Activated naive CD4-positive, alpha-beta T cell treated with anti-CD3 and anti-CD28 coated beads, Interleukin-2, amount 50 U/mL, for 72 hours (primary cell): ENCODE results near the gene CADM2. TPM values are rescaled to one million over a fixed set of nuclear protein-coding genes. Genes with fewer than 3 reads are reported as not detected.

Source experiments
- ATAC-seq, 2 donors: fragments of 150-1000 bp; cut with Tn5 transposase; 2 replicates each; pipeline ENCODE4 v1.10.0; 2021; ENCODE audit warnings: mild to moderate bottlenecking in 2 of 2, moderate library complexity in 2 of 2
- DNase-seq, 2 donors: peaks; one replicate each; pipeline ENCODE4 v3.0.0; 2021 to 2022; ENCODE audit warnings: low spot score in 2 of 2
- H3K27ac Mint-ChIP-seq, 2 donors: one replicate each; pipeline ENCODE4 v1.8.0; 2022; ENCODE audit warnings: mild to moderate bottlenecking in 2 of 2, mixed read lengths in 2 of 2
- H3K36me3 Mint-ChIP-seq, 2 donors: one replicate each; pipeline ENCODE4 v1.8.0; 2022; ENCODE audit warnings: mixed read lengths in 2 of 2
- H3K9me3 Mint-ChIP-seq, 2 donors: one replicate each; pipeline ENCODE4 v1.8.0; 2022; ENCODE audit warnings: mixed read lengths in 2 of 2
- total RNA-seq, 2 donors: library from RNA; stranded (reverse); gene quantifications; one replicate each; pipeline ENCODE4 v1.2.3, GENCODE V29; 2022

CADM2 gene
- total RNA-seq, 2 donors from 2014 or later, result not detected

DNA sequence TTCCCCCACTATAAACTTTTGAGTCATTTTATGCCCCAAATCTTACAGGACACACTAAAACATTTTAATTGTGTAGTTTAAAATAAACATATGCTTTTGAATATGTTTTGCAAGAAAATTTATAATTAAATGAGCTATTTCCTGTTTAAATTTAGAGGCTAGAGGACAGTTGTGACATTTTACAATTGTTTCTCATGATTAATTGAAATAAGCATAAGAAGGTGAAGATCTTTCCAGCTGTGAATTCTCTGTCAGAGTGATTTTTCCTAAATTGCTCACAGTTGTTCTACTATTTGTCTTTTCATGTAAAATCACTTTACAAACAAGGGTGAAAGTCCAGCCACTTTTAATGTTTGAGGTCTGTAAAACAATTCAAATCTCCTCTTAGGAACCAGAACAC lies 892.3 kb downstream of the CADM2 start:
- DNase-seq, result no peak
- Mint-ChIP-seq H3K27ac (no peak overlapping the region), H3K36me3 (no peaks in the 10 kb centered on the region), H3K9me3 (peaks cover 5 to 12% of the 10 kb centered on the region in 2 donors)
- ATAC-seq, result no peak

GRCh38 chr3:85853805-85854204 lies 895.0 kb downstream of the CADM2 start:
- no peak for ATAC-seq
- Mint-ChIP-seq H3K36me3 (no peaks in the 10 kb centered on the region), H3K27ac (no peak overlapping the region), H3K9me3 (peaks cover 5 to 12% of the 10 kb centered on the region in 2 donors)
- no peak for DNase-seq

- DNase-seq (no peak), ATAC-seq (no peak)
- Mint-ChIP-seq H3K36me3 (no peaks in the 10 kb centered on the region), H3K27ac (no peak overlapping the region), H3K9me3 (peaks cover 21 to 35% of the 10 kb centered on the region in 2 donors)
These were observed 904.2 kb downstream of the CADM2 start for GRCh38 chr3:85862893-85863455.

GRCh38 chr3:85864896-85865295 lies 906.1 kb downstream of the CADM2 start:
- H3K27ac Mint-ChIP-seq, result no peak overlapping the region
- peaks cover 19 to 32% of the 10 kb centered on the region in 2 donors for H3K9me3 Mint-ChIP-seq
- DNase-seq (no peak), ATAC-seq (no peak)
- no peaks in the 10 kb centered on the region for H3K36me3 Mint-ChIP-seq

- no peak for DNase-seq
- Mint-ChIP-seq H3K36me3 (peaks cover 0 to 6% of the 10 kb centered on the region in 2 donors), H3K27ac (no peak overlapping the region), H3K9me3 (peaks cover 22 to 27% of the 10 kb centered on the region in 2 donors)
- ATAC-seq, result no peak
These were observed 908.3 kb downstream of the CADM2 start for GRCh38 chr3:85867072-85867471.

DNA sequence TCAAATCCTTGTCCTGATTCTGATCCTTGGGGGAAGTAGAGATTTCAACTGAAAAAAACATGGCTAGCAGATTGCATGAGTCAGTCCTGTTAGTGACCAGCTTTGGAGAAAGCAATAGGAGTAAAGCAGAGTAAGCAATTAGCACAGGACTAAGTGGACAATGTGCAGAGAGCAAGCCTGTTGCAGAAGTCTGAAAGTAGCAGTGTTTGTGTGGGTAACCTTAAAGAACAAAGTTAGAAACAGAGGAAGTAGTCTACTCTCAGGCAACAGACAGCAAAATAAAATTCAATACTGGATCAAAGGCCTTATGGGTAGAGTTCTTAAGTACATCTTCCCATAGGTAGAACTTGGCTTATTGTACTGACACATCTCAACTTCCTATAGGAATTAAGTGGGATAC lies 916.8 kb downstream of the CADM2 start:
- Mint-ChIP-seq H3K9me3 (peaks cover 7 to 11% of the 10 kb centered on the region in 2 donors), H3K27ac (no peak overlapping the region), H3K36me3 (no peaks in the 10 kb centered on the region)
- ATAC-seq (no peak), DNase-seq (no peak)

GRCh38 chr3:85877631-85878030 lies 918.8 kb downstream of the CADM2 start:
- no peaks in the 10 kb centered on the region for H3K36me3 Mint-ChIP-seq
- no peak for ATAC-seq
- DNase-seq, result no peak

DNA sequence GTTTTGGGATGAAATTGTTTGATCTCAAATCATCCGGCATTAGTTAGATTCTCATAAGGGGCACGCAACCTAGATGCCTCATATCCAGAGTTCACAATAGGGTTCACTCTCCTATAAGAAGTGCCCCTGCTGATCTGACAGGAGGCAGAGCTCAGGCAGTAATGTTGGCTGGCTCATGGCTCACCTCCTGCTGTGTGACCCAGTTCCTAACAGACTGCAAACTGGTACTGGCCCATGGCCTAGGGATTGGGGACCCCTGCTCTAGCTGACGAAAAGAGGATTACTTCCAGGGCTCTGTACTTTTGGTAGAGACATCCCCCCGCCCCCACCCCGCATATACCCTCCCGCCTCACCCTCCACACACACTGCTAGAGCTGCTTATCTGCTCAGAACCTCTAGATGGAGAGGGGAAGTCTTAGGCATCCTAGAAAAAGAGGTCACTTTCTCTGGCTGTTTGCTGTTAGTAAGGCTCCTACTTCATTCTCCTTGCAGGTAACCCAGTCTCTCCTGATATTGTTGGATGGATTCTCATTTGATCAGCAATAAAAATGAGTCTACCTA lies 923.1 kb downstream of the CADM2 start:
- DNase-seq, result no peak
- Mint-ChIP-seq H3K36me3 (no peaks in the 10 kb centered on the region), H3K27ac (no peak overlapping the region), H3K9me3 (peaks cover 4 to 7% of the 10 kb centered on the region in 2 donors)
- no peak for ATAC-seq

More at GRCh38 chr3:85877631-85878030, 918.8 kb downstream of the CADM2 start:
- Mint-ChIP-seq H3K9me3 (peaks cover 8 to 14% of the 10 kb centered on the region in 2 donors), H3K27ac (no peak overlapping the region)

- DNase-seq (no peak), ATAC-seq (no peak)
- H3K36me3 Mint-ChIP-seq, result peaks cover 0 to 6% of the 10 kb centered on the region in 2 donors
- H3K9me3 Mint-ChIP-seq, result peaks cover 16 to 18% of the 10 kb centered on the region in 2 donors
- H3K27ac Mint-ChIP-seq, result no peak overlapping the region
These were observed 931.3 kb downstream of the CADM2 start for GRCh38 chr3:85890043-85890555.

- Mint-ChIP-seq H3K27ac (no peak overlapping the region), H3K36me3 (no peaks in the 10 kb centered on the region)
- ATAC-seq, result no peak
These were observed 944.6 kb downstream of the CADM2 start for GRCh38 chr3:85903434-85903833.

GRCh38 chr3:85912980-85913379 lies 954.2 kb downstream of the CADM2 start:
- no peak overlapping the region for H3K27ac Mint-ChIP-seq
- DNase-seq (no peak), ATAC-seq (no peak)
- H3K36me3 Mint-ChIP-seq, result no peaks in the 10 kb centered on the region
- peaks cover 14 to 17% of the 10 kb centered on the region in 2 donors for H3K9me3 Mint-ChIP-seq

More at GRCh38 chr3:85903434-85903833, 944.6 kb downstream of the CADM2 start:
- H3K9me3 Mint-ChIP-seq, result peaks cover 8 to 11% of the 10 kb centered on the region in 2 donors
- DNase-seq, result no peak

- Mint-ChIP-seq H3K9me3 (peaks cover 18 to 20% of the 10 kb centered on the region in 2 donors), H3K27ac (no peak overlapping the region), H3K36me3 (no peaks in the 10 kb centered on the region)
- DNase-seq (no peak), ATAC-seq (no peak)
These were observed 963.6 kb downstream of the CADM2 start for GRCh38 chr3:85922374-85922773.

GRCh38 chr3:85930718-85931117 lies 971.9 kb downstream of the CADM2 start:
- peaks cover 9 to 20% of the 10 kb centered on the region in 2 donors for H3K9me3 Mint-ChIP-seq
- H3K27ac Mint-ChIP-seq, result no peak overlapping the region
- DNase-seq (no peak), ATAC-seq (no peak)
- H3K36me3 Mint-ChIP-seq, result no peaks in the 10 kb centered on the region

DNA sequence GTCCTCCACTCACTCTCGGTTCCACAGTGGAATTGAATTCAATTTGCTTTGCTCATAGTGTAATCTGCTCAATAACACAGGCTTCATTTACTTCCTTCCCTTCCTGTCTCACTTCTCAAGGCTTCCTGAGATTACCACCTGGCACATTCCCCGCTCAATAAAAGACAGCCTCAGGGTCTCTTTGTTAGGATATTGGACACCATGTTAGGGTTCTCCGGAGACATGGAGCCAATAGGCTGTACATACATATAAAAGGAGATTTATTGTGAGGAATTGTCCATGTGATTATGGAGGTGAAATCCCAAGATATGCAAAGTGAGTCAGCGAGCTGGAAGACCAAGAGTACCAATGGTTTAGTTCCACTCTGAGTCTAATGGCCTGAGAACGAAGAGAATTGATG lies 974.5 kb downstream of the CADM2 start:
- Mint-ChIP-seq H3K9me3 (peaks cover 5 to 13% of the 10 kb centered on the region in 2 donors), H3K27ac (no peak overlapping the region), H3K36me3 (no peaks in the 10 kb centered on the region)
- ATAC-seq (no peak), DNase-seq (no peak)

DNA sequence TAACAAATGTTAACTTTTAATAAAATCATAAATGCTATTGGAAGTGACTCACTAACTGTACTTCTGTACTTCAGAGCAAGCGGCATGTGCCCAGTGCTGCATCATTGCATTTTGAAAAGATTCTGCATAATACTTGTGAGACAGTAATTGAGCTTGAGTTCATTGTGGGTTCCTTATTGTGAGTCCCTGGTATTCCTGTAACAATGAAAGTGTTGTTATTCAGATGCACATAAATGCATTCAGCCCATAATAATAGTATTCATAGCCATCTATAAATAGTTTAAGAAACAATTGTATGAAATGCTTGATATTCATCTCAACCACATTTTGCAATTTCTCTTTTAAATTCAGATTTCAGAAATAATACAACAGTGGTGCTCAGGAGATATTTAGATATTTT lies 976.4 kb downstream of the CADM2 start:
- DNase-seq (no peak), ATAC-seq (no peak)
- Mint-ChIP-seq H3K9me3 (peaks cover 5 to 13% of the 10 kb centered on the region in 2 donors), H3K36me3 (no peaks in the 10 kb centered on the region), H3K27ac (no peak overlapping the region)

DNA sequence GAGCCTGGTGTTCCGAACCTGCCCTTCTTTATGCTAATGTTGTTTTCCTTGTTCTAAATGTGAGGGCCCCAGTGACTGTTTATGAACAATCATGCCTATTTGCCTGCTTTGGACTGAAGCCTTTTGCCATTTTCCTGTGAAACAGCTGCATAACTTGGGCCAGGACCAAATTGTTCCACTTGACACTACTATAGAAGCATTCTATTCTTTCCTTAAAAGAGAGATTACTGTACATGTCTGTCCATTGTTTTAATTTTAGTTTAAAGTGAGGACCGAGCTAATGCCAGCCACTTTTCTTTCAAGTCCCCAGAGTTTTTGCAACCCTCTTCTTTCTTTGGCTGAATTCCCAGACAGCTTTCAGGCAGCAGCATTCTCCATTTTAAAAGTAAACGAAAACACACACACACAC lies 980.3 kb downstream of the CADM2 start:
- Mint-ChIP-seq H3K36me3 (no peaks in the 10 kb centered on the region), H3K9me3 (peaks cover 3 to 10% of the 10 kb centered on the region in 2 donors), H3K27ac (no peak overlapping the region)
- ATAC-seq (no peak), DNase-seq (no peak)

- Mint-ChIP-seq H3K36me3 (no peaks in the 10 kb centered on the region), H3K9me3 (peaks cover 3 to 4% of the 10 kb centered on the region in 2 donors), H3K27ac (no peak overlapping the region)
- DNase-seq, result no peak
- ATAC-seq, result no peak
These were observed 991.6 kb downstream of the CADM2 start for GRCh38 chr3:85950435-85950834.

- DNase-seq (no peak), ATAC-seq (no peak)
- Mint-ChIP-seq H3K27ac (no peak overlapping the region), H3K36me3 (no peaks in the 10 kb centered on the region), H3K9me3 (peaks cover 4 to 7% of the 10 kb centered on the region in 2 donors)
These were observed 1002.0 kb downstream of the CADM2 start for GRCh38 chr3:85960793-85961192.
